ENCODE measurements around the gene ABCD1.

ABCD1 gene

DNA sequence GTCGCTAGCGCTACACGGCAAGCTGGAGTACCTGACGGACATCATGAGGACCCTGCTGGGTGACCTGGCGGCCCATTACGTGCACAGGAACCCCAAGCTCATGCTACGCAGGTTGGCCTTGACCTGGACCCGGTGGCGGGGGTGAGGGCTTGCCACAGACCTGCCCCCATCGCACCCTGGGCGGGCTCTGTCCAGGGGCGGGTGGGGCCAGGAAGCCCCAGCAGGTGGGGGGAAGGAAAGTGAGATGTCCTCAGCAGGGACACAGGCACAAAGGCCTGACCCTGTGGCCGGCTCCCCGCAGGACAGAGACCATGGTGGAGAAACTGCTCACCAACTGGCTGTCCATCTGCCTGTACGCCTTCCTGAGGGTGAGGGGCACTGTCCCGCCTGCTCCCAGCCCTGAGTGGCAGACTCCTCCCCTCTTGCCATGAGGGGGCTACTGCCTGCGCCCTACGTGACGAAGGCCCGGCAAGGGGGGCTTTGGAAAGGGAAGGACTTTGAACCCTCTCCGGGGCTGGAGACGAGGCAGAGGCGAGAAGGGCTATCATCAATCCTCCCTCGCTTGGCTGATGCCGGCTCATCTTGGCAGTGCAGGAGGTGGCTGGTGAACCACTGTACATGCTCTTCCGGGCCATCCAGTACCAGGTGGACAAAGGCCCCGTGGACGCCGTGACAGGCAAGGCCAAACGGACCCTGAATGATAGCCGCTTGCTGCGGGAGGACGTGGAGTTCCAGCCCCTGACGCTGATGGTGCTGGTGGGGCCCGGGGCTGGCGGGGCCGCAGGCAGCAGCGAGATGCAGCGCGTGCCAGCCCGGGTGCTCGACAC lies 50.9 kb downstream of the ABCD1 start:
- DNase-seq, result no peak

DNA sequence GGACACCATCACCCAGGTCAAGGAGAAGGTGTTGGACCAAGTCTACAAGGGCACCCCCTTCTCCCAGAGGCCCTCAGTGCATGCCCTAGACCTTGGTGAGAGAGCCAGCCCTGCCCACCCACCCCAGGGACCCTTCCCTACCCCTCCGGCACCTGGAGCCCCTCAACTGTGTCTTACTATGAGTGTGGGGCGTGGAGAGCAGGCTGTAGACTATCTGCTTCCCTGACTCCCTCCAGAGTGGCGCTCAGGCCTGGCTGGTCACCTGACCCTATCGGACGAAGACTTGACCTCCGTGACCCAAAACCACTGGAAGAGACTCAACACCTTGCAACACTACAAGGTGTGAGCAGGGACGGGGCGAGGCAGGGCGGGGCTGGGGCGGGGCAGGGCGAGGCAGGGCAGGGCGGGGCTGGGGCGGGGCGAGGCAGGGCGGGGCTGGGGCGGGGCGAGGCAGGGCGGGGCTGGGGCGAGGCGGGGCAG lies 51.5 kb downstream of the ABCD1 start:
- no peak for DNase-seq

DNA sequence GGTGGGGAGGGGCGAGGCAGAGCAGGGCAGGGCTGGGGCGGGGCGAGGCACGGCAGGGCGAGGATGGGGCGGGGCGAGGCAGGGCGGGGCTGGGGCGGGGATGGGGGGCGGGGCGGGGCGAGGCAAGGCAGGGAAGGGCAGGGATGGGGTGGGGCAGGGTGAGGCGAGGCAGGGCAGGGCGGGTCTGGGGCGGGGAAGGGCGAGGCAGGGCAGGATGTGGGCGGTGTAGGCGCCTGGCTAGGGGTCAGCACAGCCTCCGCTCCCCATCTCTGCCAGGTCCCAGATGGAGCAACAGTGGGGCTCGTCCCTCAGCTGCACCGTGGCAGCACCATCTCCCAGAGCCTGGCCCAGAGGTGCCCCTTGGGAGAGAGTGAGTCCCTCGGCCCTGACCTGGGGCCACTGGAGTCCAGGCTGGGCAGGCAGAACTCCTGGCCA lies 52.0 kb downstream of the ABCD1 start:
- DNase-seq, result no peak

DNA sequence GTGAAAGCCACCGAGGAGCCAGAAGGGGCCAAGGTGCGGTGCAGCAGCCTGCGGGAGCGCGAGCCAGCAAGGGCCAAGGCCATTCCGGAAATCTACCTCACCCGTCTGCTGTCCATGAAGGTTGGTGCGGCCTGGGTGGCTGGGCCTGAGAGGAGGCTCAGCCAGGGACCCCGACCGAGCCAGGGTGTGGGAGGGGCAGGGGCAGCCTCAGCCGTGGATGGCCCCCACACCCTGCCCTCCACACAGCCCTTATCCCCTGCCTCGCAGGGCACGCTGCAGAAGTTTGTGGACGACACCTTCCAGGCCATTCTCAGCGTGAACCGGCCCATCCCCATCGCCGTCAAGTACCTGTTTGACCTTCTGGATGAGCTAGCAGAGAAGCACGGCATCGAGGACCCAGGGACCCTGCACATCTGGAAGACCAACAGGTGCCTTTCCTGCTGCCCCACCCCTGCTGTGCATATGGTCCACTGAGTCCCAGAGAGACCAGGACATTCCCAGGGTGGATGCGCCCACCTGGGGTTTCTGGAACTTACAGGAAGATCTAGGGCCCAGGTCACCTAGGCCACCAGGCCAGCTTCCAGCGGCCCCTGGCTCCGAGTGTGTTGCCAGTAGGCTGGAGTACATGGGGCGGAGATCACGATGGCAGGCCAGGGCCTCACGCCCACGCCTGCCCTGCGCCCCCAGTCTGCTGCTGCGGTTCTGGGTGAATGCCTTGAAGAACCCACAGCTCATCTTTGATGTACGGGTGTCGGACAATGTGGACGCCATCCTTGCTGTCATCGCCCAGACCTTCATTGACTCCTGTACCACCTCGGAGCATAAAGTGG lies 52.8 kb downstream of the ABCD1 start:
- no peak for DNase-seq

DNA sequence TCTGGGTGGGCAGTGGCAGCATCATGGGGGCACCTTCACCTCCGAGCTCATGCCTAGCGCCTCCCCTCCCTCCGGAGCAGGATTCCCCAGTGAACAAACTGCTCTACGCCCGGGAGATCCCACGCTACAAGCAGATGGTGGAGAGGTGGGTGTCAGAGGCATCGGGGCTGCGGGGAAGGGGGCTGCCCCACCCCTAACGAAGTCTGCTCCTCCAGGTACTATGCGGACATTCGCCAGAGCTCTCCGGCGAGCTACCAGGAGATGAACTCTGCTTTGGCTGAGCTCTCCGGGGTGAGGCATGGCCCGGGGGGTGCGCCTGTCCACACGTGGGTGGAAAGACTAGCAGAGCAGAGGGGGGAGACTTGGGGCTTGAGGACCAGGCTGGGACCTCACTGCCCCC lies 53.5 kb downstream of the ABCD1 start:
- DNase-seq, result no peak

DNA sequence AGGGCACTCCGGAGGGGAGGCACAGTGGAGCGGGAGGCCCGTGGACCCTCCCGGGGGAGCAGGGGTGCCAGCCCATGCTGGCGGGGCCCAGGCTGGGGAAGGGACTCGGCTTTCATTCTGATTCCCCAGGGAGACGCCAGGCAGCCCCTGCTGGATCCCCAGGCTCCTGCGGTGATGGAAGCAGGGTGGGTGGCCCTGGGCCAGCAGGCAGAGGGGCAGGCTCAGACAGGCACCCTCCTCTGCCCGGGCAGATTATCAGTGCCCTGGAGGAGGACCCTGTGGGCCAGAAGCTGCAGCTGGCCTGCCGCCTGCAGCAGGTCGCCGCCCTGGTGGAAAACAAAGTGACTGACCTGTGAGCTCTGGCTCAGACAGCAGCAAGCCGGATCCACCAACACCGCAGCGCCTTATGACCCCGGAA lies 54.0 kb downstream of the ABCD1 start:
- DNase-seq, result no peak

DNA sequence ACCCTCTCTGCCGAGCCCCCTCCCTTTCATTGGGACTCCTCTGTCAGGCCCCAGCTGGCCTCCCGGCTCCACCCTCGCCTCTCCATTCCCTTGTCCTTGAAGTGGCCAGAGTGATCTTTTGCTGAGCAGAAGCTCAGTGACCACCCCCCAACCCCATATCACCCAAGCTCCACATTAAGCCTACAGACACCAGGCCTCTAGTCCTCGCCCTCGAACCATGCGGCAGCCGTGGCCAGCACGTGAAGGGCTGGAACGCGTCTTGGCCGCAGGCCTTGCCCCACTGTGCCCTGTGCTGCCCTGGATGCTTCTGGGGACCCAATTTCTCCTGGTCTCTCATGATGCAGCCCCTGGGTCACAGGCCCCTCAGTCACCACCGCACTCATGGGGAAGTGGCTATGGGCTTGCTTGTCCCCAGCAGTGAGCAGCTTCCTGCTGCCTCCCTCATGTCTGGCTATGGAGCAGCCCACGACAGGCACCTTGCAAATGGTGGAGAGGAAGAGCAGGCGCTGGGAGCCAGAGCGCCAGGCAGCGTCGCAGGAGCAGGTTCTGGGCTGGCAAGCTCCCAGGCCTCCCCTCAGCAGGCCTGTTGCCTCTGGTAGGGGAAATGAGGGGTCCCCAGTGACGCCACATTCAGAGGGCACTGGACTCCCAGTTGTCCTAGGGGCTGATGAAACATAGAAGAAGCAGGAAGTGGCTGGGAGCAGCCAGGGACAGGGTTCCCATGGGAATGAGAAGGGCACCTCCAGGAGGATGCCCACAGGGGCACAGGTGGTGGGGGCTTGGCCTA lies 55.4 kb downstream of the ABCD1 start:
- no peak for DNase-seq

DNA sequence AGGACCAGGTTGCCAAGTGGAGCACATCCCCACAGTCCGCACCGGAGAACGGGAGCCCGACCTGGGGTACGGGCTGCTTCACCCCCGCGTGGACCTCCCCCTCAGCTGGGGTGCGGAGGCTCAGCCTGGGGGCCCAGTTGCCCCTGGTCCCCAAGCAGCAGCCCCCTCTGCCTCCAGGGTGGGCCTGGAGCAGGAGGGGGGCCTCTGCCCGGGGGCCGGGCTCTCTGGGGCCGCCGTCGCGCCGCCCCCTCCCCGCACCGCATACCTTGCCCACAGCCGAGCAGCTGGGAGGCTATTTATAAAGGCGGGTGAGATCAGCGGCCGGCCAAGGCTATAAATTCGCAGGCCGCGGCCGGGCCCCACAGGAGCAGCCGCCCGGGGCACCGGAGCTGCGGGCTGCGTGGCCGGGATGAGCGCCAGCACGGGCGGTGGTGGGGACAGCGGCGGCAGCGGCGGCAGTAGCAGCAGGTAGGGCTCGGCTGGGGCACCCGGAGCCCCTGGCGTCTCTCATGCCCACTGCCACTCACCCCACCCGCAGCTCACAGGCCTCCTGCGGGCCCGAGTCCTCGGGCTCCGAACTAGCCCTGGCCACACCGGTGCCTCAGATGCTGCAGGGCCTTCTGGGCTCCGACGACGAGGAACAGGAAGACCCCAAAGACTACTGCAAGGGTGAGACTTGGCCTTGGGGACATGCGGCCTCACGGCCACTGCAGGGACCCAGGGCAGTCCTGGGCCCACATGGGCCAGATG lies 56.2 kb downstream of the ABCD1 start, which contains the start of gene SRPK3:
TSS of gene SRPK3 (plus strand) at position 364 of the 750 bp plus-strand sequence. CDS start at position 410, 46 bp downstream.
- no peak for DNase-seq

DNA sequence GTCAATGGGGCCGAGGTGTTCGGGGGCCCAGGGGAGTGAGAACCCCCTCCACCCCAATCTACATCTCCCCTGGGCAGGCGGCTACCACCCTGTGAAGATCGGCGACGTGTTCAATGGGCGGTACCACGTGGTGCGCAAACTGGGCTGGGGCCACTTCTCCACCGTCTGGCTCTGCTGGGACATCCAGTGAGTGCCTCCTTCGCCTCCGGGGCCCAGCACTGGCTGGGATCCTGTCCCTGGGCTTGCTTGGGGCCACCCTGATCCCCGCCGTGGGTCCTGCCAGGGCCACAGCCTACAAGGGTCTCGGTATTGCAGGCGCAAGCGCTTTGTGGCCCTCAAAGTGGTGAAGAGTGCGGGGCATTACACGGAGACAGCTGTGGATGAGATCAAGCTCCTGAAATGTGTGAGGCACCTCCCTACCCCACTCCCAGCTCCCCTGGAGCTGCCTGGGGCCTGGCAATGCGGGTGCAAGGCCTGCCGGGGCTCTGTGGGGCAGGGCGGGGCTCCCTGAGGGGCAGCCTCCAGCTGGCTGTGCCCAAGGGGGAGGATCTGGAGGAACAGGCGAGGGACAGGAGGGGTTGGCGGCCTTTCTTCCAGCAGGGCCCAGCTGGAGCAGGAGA lies 56.9 kb downstream of the ABCD1 start:
- no peak for DNase-seq

DNA sequence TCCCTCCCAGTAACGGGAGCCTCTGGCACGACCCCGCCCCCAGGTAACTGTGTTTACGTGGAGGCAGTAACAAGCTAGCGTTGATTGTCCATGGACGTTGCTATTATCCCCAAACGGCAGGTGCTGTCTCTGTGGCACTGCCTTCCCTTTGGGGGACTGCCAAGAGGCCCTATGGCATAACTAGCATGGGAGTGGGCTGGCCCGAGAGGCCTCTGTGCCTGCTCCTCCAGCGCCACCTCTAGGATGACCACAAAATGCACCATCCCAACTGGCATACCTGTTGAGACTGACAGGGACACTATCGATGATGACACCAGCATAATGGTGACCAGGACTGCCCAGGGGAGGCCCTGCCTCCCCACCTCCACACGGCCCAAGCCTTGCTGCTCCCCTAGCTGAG lies 57.7 kb downstream of the ABCD1 start:
- DNase-seq, result no peak

DNA sequence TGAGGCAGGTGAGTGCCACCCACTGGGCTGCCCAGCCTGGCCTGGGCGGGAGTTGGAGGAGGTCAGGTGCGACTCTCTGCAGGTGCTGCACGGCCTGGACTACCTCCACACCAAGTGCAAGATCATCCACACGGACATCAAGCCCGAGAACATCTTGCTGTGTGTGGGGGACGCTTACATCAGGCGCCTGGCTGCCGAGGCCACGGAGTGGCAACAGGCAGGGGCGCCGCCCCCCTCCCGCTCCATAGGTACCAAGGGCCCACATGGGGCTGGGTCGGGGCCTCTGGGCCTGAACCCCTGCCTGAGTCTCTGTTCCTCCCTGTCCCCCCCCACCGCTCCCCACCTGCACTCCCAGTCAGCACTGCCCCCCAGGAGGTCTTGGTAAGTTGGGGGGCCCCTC lies 58.2 kb downstream of the ABCD1 start:
- DNase-seq, result no peak

DNA sequence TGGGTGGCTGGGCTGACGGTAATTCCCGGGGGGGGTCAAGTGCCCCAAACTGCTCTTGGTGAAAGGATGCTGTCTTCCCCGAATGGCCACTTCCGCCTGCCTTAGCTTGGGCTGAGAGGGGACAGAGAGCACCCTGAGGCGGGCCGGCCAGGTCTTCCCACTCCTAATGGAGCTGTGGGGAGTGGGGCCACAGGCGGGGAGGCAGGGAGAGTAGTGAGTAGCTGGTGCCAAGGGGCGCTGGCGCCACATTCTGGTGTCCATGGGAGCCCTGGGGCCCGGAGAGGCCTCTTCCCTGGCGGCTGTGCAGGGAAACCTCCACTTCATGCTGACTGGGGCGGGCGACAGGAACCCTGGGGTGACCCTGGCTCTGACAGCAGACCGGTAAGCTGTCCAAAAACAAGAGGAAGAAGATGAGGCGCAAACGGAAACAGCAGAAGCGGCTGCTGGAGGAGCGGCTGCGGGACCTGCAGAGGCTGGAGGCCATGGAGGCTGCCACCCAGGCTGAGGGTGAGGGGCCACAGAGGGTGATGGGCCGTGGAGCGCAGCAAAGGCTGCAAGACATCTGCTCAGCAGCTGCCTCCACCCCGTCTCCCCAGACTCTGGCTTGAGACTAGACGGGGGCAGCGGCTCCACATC lies 58.8 kb downstream of the ABCD1 start:
- DNase-seq, result no peak

DNA sequence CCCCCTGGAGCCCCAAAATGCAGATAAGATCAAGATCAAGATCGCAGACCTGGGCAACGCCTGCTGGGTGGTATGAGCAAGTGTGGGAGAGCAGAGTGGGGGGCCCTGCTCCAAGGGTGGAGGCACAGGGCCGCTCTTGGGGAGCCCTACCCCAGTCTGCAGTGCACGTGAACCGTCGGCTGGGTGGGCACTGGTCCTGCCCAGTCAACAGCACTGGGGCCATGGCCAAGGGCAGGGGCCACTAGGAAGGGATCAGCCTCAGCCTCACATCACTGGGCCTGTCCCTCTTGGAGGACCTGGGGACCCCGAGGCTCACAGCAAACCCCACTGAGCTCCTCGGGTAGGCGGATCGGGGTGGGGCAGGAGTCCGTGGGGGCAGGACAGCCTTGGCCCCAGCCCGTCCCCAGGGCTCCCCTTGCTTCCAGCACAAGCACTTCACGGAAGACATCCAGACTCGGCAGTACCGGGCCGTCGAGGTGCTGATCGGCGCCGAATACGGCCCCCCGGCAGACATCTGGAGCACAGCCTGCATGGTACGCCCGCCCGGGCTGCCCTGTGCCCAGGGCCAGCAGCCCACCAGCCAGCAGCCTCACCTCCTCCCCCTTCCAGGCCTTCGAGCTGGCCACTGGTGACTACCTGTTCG lies 59.8 kb downstream of the ABCD1 start:
- DNase-seq, result no peak

DNA sequence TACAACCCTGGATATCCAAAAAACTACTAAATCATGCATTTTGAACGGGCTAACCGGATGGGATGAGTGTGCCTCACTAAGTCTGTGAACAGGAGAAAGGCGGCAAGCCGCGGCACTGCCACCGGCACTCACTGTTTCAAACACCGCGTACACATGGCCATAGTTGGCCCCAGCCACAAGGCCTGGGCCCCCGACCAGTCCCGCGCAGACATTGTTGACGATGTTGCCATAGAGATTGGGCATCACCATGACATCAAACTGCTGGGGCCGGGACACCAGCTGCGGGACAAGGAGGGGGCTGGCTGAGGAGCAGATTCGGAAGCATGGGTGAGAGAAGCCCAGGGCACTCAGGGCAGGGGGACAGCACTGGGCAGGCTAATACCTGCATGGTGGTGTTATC lies 62.0 kb downstream of the ABCD1 start:
- DNase-seq, result no peak

DNA sequence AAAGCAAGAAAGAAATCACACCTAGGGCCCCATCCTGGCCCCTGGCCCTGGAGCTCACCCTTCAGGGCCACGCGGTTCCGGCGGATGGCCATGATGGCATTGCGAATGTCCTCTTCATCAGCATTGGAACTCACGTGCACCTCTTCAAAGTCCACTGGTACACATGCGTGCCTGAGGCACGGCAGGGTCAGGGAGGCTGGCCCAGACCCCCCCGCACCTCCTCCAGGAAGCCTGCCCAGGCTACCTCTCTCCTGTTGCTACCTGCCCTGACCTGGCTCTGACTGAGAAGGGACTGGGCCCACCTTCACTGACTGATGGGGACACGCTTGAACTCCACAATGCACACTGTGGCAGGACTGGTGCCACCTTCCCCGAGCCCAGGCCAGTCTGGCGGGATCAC lies 65.0 kb downstream of the ABCD1 start:
- DNase-seq, result no peak

DNA sequence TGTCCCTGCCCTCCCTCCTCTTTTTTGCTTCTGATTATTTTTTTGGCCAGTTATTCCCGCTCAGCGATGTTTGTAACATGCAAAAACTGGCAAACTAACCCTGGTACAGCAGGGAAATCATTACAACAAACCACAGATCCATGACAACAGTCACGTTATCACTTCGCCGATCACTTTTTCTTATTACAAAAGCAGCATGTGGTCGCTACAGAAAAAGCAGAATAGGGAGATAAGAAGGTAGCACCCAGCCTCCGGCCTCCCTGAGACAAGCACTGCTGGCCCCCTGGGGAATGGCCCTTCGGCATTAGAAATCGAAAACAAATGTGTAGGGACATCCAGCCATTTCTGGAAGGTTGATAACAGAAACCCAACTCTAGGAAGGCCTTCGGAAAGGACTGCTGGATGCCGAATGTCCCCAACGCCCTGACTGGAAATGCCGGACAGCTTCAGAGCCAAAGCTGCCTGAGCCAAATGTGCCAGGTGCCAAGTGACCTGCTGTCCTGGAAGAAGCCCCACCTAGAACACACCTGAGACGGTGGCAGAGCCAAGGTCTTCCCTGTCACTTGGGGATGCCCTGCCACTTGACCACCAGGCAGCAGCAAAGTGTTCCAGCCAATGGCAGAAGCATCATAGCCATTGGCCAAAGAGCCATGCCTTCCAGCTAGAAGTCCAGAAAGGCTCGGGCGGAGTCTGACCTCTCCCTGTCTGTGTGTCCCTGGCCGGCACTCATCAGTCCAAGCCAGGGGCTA lies 66.6 kb downstream of the ABCD1 start:
- DNase-seq, result no peak

DNA sequence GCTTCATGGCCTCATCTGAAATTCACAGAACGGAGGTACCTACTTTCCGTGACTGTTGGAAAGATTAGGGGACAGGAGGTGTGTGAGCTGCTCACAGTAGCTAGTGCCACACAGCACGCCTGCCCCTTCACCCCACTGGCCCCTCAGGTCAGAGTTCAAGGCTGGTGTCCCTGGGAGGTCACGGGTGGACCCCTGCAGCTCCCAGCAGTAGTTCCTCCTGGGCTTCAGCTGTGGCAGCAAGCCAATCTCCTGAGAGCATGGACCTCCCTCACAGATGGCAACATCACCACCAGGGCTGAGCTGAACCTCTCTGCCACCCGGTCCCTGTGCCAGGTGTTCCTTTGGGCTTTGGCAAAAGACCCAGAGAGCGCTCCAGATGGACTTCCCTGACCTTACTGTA lies 67.7 kb downstream of the ABCD1 start:
- DNase-seq, result no peak

DNA sequence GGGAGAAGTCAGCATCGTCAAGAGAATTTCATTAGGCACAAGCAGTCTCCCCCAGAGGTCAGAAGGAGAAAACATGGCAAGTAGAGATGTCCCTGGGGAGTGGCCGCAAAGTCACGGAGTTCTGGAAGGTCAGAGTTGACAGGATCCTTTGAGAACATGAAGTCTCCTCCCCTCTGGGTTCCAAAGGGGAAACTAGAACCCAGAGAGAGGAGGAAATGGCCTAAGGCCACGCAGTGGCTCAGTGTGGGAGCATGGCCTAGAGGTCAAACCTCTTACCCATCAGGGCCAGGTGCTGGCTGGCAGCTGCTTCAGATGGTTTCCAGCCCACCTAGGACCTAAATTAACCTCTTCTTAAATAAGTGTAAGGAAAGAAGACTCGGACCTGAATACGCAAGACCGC lies 68.6 kb downstream of the ABCD1 start:
- DNase-seq, result no peak
